ENCODE measurements around the gene AAGAB. TPM values are rescaled to one million over a fixed set of nuclear protein-coding genes. Genes with fewer than 3 reads are reported as not detected.

Gene AAGAB, protein sequence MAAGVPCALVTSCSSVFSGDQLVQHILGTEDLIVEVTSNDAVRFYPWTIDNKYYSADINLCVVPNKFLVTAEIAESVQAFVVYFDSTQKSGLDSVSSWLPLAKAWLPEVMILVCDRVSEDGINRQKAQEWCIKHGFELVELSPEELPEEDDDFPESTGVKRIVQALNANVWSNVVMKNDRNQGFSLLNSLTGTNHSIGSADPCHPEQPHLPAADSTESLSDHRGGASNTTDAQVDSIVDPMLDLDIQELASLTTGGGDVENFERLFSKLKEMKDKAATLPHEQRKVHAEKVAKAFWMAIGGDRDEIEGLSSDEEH
- total RNA-seq, result 20.9 TPM
- long read RNA-seq, transcript AAGAB-201 (10 exons, 2,841 nt), result major isoform, 33 of 36 reads
- long read RNA-seq, partial matches to known transcripts, result 1 of 36 reads
- long read RNA-seq, other reads (novel, unspliced or antisense), result 1 of 36 reads

DNA sequence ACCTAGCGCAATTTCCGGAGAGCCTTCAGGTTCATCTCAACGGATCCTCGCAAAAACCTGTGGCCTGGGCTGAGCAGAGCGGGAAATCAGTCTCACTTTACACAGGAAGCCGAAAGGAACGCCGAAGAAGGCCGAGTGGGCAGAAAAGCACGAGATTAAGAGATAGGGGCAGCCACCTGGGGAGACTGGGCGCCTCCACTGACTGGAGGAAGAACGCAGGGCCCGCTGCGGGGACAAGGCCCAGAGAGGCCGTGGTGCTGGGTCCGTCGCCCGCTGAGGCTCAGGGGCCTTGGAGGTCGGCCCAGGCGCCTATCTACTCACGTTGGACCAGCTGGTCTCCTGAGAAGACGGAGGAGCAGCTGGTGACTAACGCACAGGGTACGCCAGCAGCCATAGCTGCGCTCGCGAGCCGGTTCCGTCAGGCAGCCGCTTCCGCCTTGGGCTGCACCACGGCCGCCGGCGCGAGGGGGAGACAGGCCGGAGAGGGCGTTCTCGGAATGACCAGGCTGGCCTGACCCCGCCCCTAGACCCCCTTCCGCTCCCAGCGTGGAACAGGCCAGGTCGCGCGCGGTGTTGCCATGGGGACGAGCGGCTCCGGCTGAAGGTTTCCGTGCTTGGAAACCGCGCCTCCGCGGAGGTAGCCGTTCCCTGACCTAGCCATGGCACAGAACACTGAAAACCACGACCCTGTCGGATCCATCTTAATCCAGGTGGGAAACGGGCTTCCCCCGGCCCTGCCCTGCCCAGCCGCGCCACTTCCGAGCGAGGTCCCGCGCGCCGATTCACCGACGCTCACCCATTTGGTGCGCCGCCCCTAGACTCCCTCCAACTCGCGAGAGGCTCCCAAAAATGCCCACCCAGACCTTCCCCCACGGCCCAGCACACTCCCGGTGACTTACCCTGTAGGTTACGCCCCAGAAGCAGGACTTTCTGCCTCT, at the start of gene AAGAB, which contains the start of gene IQCH:
Gene AAGAB, minus strand, starts transcription at position 424 of the 938 bp plus-strand sequence. Its CDS starts 30 bp downstream, at position 394.
Gene IQCH, plus strand, starts transcription at position 549 of the 938 bp plus-strand sequence. Its CDS starts 111 bp downstream, at position 660.
- Histone ChIP-seq H3K9me3 (replicated peaks) (no peaks in the 10 kb centered on the region), H3K27me3 (ENCODE audit: low read depth) (no peaks in the 10 kb centered on the region), H3K4me3 (peak within 1 kb of the TSS; percentile 87), H3K36me3 (no peaks in the 10 kb centered on the region), H3K27ac (replicated peaks) (peak within 1 kb of the TSS; percentile 77), H3K4me1 (peaks cover 30% of the 10 kb centered on the region)
- peak; percentile 98 for DNase-seq
- intact Hi-C loops (cut with micrococcal nuclease), result no loop called here
- TF ChIP-seq, protein P1, sequence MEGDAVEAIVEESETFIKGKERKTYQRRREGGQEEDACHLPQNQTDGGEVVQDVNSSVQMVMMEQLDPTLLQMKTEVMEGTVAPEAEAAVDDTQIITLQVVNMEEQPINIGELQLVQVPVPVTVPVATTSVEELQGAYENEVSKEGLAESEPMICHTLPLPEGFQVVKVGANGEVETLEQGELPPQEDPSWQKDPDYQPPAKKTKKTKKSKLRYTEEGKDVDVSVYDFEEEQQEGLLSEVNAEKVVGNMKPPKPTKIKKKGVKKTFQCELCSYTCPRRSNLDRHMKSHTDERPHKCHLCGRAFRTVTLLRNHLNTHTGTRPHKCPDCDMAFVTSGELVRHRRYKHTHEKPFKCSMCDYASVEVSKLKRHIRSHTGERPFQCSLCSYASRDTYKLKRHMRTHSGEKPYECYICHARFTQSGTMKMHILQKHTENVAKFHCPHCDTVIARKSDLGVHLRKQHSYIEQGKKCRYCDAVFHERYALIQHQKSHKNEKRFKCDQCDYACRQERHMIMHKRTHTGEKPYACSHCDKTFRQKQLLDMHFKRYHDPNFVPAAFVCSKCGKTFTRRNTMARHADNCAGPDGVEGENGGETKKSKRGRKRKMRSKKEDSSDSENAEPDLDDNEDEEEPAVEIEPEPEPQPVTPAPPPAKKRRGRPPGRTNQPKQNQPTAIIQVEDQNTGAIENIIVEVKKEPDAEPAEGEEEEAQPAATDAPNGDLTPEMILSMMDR (IDR thresholded peaks at IDR 0.05; ENCODE audit: borderline replicate concordance), result no peak

DNA sequence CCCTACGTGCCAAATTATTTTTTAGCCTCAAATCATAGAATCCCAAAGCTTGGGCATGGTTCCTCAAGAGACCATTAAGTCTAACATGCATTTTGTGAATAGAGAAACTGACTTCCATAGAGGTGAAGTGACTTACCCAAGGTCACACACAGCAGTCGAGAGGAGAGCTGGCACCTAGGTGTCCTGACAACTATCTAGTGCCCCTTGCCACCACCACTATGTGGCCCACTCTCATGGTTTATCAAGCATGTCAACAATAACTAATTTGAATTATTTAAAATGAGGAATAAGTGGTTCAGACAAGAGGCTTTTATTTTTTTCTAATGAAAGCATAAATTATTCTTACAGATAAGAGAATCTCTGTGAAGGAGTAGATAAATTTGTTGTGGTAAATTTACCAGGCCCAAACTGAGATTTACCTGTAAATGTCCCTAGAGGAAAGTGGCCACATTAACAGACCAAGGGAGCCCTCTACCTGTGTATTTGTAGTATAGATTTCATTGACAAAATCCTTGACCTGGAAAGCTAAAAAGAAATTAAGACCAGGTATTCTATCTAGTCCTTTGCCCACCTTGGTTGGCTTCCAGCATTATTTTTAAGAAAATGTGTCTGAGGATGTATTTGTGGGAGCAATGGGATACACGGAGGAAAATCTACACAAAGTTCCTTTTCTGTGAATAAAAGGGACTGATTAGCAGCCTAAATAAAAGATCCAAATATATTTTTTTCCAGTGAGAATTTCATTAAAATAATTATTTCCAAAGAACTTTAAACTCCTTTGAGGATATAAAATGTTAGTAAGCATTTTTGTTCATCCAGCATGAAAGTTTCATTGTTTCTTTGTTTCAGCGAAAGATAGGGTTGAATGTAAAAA, 49.3 kb upstream of the AAGAB start:
- Histone ChIP-seq H3K27me3 (ENCODE audit: low read depth) (no peaks in the 10 kb centered on the region), H3K27ac (replicated peaks) (no peak overlapping the region), H3K36me3 (no peaks in the 10 kb centered on the region), H3K9me3 (replicated peaks) (no peaks in the 10 kb centered on the region), H3K4me1 (no peaks in the 10 kb centered on the region), H3K4me3 (no peak overlapping the region)
- DNase-seq, result no peak
- TF ChIP-seq, protein P1 (IDR thresholded peaks at IDR 0.05; ENCODE audit: borderline replicate concordance), result peak; percentile 68
- intact Hi-C loops (cut with micrococcal nuclease), result loop anchor here (5.0 kb wide), 1 partner anchor 356 kb away; no protein-coding TSS in a partner anchor

DNA sequence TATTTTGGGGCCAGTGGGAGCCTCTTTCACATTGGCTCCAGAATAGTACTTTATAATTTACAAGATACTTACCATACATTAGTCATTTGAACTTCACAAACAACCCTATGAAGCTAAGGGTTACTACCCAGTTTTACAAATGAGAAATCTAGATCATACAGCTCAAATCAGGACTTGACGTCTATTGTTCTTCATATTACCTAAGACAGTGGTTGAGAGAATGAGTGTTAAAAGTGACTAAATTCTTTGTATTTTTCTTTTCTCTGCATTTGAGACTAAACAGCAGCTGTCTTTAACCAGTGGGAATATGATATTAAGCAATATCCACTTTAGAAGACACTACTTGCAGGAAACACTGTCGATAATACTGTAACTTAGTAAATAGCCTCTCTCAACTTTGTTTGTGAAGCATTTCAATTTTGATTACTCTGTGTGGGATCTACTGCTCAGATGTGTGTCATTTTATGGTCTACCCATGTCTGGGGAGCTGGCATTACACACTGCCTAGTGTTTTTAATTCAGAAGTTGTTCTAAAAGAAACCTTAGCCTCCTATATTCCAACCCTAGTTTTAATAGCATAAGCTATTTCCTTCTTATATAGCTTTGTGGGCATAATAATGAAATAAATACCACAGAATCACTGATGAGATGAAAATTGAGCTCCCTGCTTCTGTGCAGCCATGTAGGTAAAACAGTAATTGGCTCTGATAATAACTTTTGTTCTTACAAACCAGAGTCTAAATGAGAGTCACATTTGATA, 46.0 kb upstream of the AAGAB start:
- Histone ChIP-seq H3K4me3 (no peak overlapping the region), H3K27ac (replicated peaks) (no peak overlapping the region), H3K9me3 (replicated peaks) (no peaks in the 10 kb centered on the region), H3K27me3 (ENCODE audit: low read depth) (no peaks in the 10 kb centered on the region), H3K4me1 (no peaks in the 10 kb centered on the region), H3K36me3 (no peaks in the 10 kb centered on the region)
- intact Hi-C loops (cut with micrococcal nuclease), result loop anchor here (5.0 kb wide), 1 partner anchor 353 kb away; no protein-coding TSS in a partner anchor
- no peak for DNase-seq
- TF ChIP-seq, protein P1 (IDR thresholded peaks at IDR 0.05; ENCODE audit: borderline replicate concordance), result no peak

DNA sequence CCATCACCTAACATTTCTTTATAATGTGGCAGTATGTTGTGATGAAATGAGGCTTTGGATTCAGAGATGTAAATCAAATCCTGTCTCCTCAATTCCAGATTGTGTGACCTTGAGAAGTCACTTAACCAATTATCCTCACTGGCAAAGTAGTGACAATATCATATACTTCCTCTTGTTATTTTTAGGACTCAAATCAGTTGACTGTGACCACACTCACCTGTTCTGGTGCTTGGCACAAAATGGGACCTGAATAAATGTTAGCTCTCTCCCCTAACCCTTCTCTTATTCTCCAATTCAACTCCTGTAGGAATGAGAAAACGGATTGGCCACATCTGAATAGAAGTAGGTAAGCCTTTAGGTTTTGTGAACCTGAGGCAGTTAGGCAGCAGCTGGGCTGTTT, 42.2 kb upstream of the AAGAB start:
- intact Hi-C loops (cut with micrococcal nuclease), result no loop called here
- no peak for DNase-seq
- TF ChIP-seq, protein P1 (IDR thresholded peaks at IDR 0.05; ENCODE audit: borderline replicate concordance), result no peak
- no peak overlapping the region for H3K27ac ChIP-seq (replicated peaks)
- H3K4me1 ChIP-seq, result no peaks in the 10 kb centered on the region
- no peaks in the 10 kb centered on the region for H3K27me3 ChIP-seq (ENCODE audit: low read depth)
- H3K36me3 ChIP-seq, result no peaks in the 10 kb centered on the region
- no peaks in the 10 kb centered on the region for H3K9me3 ChIP-seq (replicated peaks)
- no peak overlapping the region for H3K4me3 ChIP-seq
